Measurements from ENCODE around the gene TSPAN18. TPM values are rescaled to one million over a fixed set of nuclear protein-coding genes. Genes with fewer than 3 reads are reported as not detected.

The TSPAN18 gene
- total and polyA plus RNA-seq, 11 donors = 40.0 to 151 (median 74.9) TPM

- DNase-seq = peak in 1 of 5 donors; percentile 53
- no peak overlapping the region for H3K4me3 ChIP-seq
- peak in 3 of 4 donors; percentile 28 to 45 (median 40) for ATAC-seq
- peaks cover 13 to 73% (median 44%) of the 10 kb centered on the region in 12 donors for H3K4me1 ChIP-seq
- peak overlapping the region in 7 of 12 donors; percentile 26 to 79 (median 44) for H3K27ac ChIP-seq
- TF ChIP-seq POLR2A (IDR thresholded peaks at IDR 0.05) = no peak
- no peak for TF ChIP-seq CTCF (IDR thresholded peaks at IDR 0.05)
- 51 to 70% (median 60%) methylated on average over 6 to 7 of the region's 7 CpGs for WGBS, 4 donors
- no peaks in the 10 kb centered on the region for H3K27me3 ChIP-seq
- H3K36me3 ChIP-seq = no peaks in the 10 kb centered on the region
- intact Hi-C loops (cut with DNase I) = no loop called here
- peaks cover 0 to 10% (median 2%) of the 10 kb centered on the region in 12 donors for H3K9me3 ChIP-seq
These were observed 29.1 kb downstream of the TSPAN18 start for GRCh38 chr11:44755556-44756523.

GRCh38 chr11:44758983-44759382 is 32.2 kb downstream of the TSPAN18 start:
- ATAC-seq (no peak), DNase-seq (no peak)
- peaks cover 0 to 10% (median 2%) of the 10 kb centered on the region in 12 donors for H3K9me3 ChIP-seq
- no peak overlapping the region for H3K4me3 ChIP-seq
- TF ChIP-seq POLR2A (IDR thresholded peaks at IDR 0.05) (no peak), CTCF (IDR thresholded peaks at IDR 0.05) (no peak)
- peaks cover 19 to 81% (median 62%) of the 10 kb centered on the region in 12 donors for H3K4me1 ChIP-seq
- H3K27ac ChIP-seq = peak overlapping the region in 8 of 12 donors; percentile 14 to 92 (median 88)
- H3K27me3 ChIP-seq = no peaks in the 10 kb centered on the region
- no peaks in the 10 kb centered on the region for H3K36me3 ChIP-seq
- 90 to 94% (median 93%) methylated on average over 4 of the region's 4 CpGs for WGBS, 4 donors
- intact Hi-C loops (cut with DNase I) = no loop called here

- TF ChIP-seq CTCF (IDR thresholded peaks at IDR 0.05) = no peak
- no peak for TF ChIP-seq POLR2A (IDR thresholded peaks at IDR 0.05)
- no peaks in the 10 kb centered on the region for H3K27me3 ChIP-seq
- intact Hi-C loops (cut with DNase I) = loop anchor here in 2 of 10 donors (5.0 to 10.0 kb wide), 2 partner anchors 33 to 135 kb away; partner anchors contain the start of gene TSPAN18 (in 1 of the 2)
- H3K9me3 ChIP-seq = peaks cover 0 to 10% (median 2%) of the 10 kb centered on the region in 12 donors
- peak in 3 of 4 donors; percentile 18 to 24 (median 18) for ATAC-seq
- WGBS, 4 donors = 70 to 84% (median 72%) methylated on average over 3 of the region's 3 CpGs
- H3K4me3 ChIP-seq = no peak overlapping the region
- H3K4me1 ChIP-seq = peaks cover 16 to 81% (median 59%) of the 10 kb centered on the region in 12 donors
- no peak for DNase-seq
- H3K36me3 ChIP-seq = peaks cover 0 to 8% (median 0%) of the 10 kb centered on the region in 9 donors
- peak overlapping the region; percentile 4 to 92 (median 89) for H3K27ac ChIP-seq
These were observed 33.1 kb downstream of the TSPAN18 start for GRCh38 chr11:44759743-44760476.
